Neural cell (in vitro differentiated cells): ENCODE data around the gene GRK4. TPM values are rescaled to one million over a fixed set of nuclear protein-coding genes. Genes with fewer than 3 reads are reported as not detected.

Experiments
- H2AFZ ChIP-seq: fragments of 200-600, 300-800 bp; sonication (generic), shearing (Covaris generic); 2 replicates; pipeline ENCODE4 v1.6.0; 2014; ENCODE audit warnings: low read depth, mild to moderate bottlenecking, antibody characterized with exemption, low read length, moderate library complexity
- H3F3A ChIP-seq: fragments of 200-600 bp; shearing (Covaris generic); 2 replicates; pipeline ENCODE4 v1.6.1; 2016; ENCODE audit warnings: mild to moderate bottlenecking, moderate library complexity, mixed read lengths, antibody characterized with exemption, low read length; ENCODE audit not compliant: insufficient read depth, poor library complexity, severe bottlenecking
- H3K27ac ChIP-seq: fragments of 200-600, 300-800 bp; sonication (generic), shearing (Covaris generic); 2 replicates; pipeline ENCODE4 v1.5.1; 2014; ENCODE audit warnings: mild to moderate bottlenecking, low read length, moderate library complexity
- H3K27me3 ChIP-seq: fragments of 300-800, 200-600 bp; sonication (generic), shearing (Covaris generic); 2 replicates; pipeline ENCODE4 v1.6.0; 2014; ENCODE audit warnings: mild to moderate bottlenecking, low read depth, low read length, moderate library complexity; ENCODE audit not compliant: insufficient read depth
- H3K36me3 ChIP-seq: fragments of 300-800, 200-600 bp; sonication (generic), shearing (Covaris generic); 2 replicates; pipeline ENCODE4 v1.5.1; 2014; ENCODE audit warnings: mild to moderate bottlenecking, antibody characterized with exemption, low read length, moderate library complexity; ENCODE audit not compliant: insufficient read depth
- H3K4me2 ChIP-seq: fragments of 300-800, 200-600 bp; sonication (generic), shearing (Covaris generic); 2 replicates; pipeline ENCODE4 v1.6.0; 2014; ENCODE audit warnings: mild to moderate bottlenecking, low read length
- H3K4me3 ChIP-seq: fragments of 300-800, 200-600 bp; sonication (generic), shearing (Covaris generic); 2 replicates; pipeline ENCODE4 v1.5.1; 2014; ENCODE audit warnings: mild to moderate bottlenecking, low read length, moderate library complexity
- H3K79me2 ChIP-seq: fragments of 200-600 bp; shearing (Covaris generic); replicated peaks from 2 replicates; pipeline ENCODE4 v1.6.0; 2014; ENCODE audit warnings: mild to moderate bottlenecking, low read length, moderate library complexity; ENCODE audit not compliant: insufficient read depth
- H3K9ac ChIP-seq: fragments of 300-800, 200-600 bp; sonication (generic), shearing (Covaris generic); 2 replicates; pipeline ENCODE4 v1.6.1; 2016; ENCODE audit warnings: mild to moderate bottlenecking, low read length, mixed read lengths
- H3K9me2 ChIP-seq: fragments of 200-600 bp; shearing (Covaris generic); 2 replicates; pipeline ENCODE4 v1.6.1; 2016; ENCODE audit warnings: mild to moderate bottlenecking, low read length, mixed read lengths; ENCODE audit not compliant: insufficient read depth
- H3K9me3 ChIP-seq: fragments of 200-600, 300-800 bp; sonication (generic), shearing (Covaris generic); 2 replicates; pipeline ENCODE4 v1.6.1; 2016; ENCODE audit warnings: mild to moderate bottlenecking, mixed run types, low read length, moderate library complexity, mixed read lengths
- H4K20me1 ChIP-seq: fragments of 200-600 bp; shearing (Covaris generic); 2 replicates; pipeline ENCODE4 v1.6.1; 2016; ENCODE audit warnings: mild to moderate bottlenecking, mixed run types; ENCODE audit not compliant: insufficient read depth
- EP300 ChIP-seq: fragments of 450-650 bp; conservative IDR thresholded peaks from 2 replicates; pipeline ENCODE4 v1.6.1; 2014; ENCODE audit warnings: antibody characterized with exemption, mild to moderate bottlenecking, moderate library complexity; ENCODE audit not compliant: poor library complexity, severe bottlenecking
- EZH2 ChIP-seq: fragments of 200-600, 300-800 bp; shearing (Covaris generic), sonication (generic); IDR thresholded peaks from 2 replicates; pipeline ENCODE4 v1.6.1; 2014; ENCODE audit warnings: antibody characterized with exemption, low read length, borderline replicate concordance, mild to moderate bottlenecking; ENCODE audit not compliant: insufficient read depth, poor library complexity, severe bottlenecking
- MXI1 ChIP-seq: fragments of 450-650 bp; conservative IDR thresholded peaks from 2 replicates; pipeline ENCODE4 v1.6.1; 2014; ENCODE audit warnings: antibody characterized with exemption, mild to moderate bottlenecking; ENCODE audit not compliant: poor library complexity, severe bottlenecking
- POLR2AphosphoS5 ChIP-seq: IDR thresholded peaks from 2 replicates; pipeline ENCODE4 v1.6.1; 2012
- RAD21 ChIP-seq: fragments of 450-650 bp; conservative IDR thresholded peaks from 2 replicates; pipeline ENCODE4 v1.6.1; 2014; ENCODE audit warnings: antibody characterized with exemption, mild to moderate bottlenecking, moderate library complexity
- SMC3 ChIP-seq: fragments of 450-650 bp; conservative IDR thresholded peaks from 2 replicates; pipeline ENCODE4 v1.6.1; 2014; ENCODE audit warnings: antibody characterized with exemption, mild to moderate bottlenecking, moderate library complexity; ENCODE audit not compliant: poor library complexity
- TAF1 ChIP-seq: IDR thresholded peaks from 2 replicates; pipeline ENCODE4 v1.6.1; 2012; ENCODE audit warnings: low read depth
- polyA plus RNA-seq: library from polyadenylated mRNA; depleted of rRNA; stranded (reverse); fragments of >200 nt; gene quantifications from 2 replicates; pipeline ENCODE4 v1.2.3, GENCODE V29; 2014
- TF ChIP-seq, protein P1 (sequence below): IDR thresholded peaks from 2 replicates; pipeline ENCODE4 v1.6.1; 2012; ENCODE audit warnings: borderline replicate concordance

GRK4 gene
- polyA plus RNA-seq, 1 donor from 2014 or later = 17.4 TPM

DNA sequence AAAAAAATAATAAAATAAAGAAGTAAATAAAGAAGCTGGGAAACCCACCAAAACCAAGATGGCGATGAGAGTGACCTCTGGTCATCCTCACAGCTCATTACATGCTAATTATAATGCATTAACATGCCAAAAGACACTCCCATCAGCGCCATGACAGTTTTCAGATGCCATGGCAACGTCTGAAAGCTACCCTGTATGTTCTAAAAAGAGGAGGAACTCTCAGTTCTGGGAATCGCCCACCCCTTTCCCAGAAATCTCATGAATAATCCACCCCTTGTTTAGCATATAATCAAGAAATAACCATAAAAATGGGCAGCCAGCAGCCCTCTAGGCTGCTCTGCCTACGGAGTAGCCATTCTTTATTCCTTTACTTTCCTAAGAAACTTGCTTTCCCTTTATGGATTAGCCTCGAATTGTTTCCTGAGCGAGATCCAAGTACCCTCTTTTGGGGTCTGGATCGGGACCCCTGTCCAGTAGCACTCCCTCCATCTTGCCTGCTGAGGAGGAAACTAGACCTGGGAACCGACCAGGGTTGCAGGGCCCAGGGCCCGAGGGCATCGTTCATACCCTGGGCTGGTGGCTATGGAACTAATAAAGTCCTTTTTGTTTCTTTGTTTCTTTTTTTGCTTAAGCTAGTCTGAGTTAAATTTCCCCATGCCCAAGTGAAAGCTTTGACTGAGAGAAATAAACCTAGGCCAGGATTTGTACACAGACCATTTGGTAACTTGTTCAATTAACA, 80.1 kb downstream of the GRK4 start:
- no peak overlapping the region for H3K9ac ChIP-seq
- H3K9me3 ChIP-seq = no peaks in the 10 kb centered on the region
- no peaks in the 10 kb centered on the region for H4K20me1 ChIP-seq
- no peak overlapping the region for H3K27ac ChIP-seq
- TF ChIP-seq RAD21 (no peak), MXI1 (no peak), EZH2 (no peak), EP300 (no peak)
- TF ChIP-seq, protein P1, sequence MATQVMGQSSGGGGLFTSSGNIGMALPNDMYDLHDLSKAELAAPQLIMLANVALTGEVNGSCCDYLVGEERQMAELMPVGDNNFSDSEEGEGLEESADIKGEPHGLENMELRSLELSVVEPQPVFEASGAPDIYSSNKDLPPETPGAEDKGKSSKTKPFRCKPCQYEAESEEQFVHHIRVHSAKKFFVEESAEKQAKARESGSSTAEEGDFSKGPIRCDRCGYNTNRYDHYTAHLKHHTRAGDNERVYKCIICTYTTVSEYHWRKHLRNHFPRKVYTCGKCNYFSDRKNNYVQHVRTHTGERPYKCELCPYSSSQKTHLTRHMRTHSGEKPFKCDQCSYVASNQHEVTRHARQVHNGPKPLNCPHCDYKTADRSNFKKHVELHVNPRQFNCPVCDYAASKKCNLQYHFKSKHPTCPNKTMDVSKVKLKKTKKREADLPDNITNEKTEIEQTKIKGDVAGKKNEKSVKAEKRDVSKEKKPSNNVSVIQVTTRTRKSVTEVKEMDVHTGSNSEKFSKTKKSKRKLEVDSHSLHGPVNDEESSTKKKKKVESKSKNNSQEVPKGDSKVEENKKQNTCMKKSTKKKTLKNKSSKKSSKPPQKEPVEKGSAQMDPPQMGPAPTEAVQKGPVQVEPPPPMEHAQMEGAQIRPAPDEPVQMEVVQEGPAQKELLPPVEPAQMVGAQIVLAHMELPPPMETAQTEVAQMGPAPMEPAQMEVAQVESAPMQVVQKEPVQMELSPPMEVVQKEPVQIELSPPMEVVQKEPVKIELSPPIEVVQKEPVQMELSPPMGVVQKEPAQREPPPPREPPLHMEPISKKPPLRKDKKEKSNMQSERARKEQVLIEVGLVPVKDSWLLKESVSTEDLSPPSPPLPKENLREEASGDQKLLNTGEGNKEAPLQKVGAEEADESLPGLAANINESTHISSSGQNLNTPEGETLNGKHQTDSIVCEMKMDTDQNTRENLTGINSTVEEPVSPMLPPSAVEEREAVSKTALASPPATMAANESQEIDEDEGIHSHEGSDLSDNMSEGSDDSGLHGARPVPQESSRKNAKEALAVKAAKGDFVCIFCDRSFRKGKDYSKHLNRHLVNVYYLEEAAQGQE = no peak
- H3K36me3 ChIP-seq = no peaks in the 10 kb centered on the region
- no peaks in the 10 kb centered on the region for H3K27me3 ChIP-seq
- no peaks in the 10 kb centered on the region for H3F3A ChIP-seq
- no peaks in the 10 kb centered on the region for H3K79me2 ChIP-seq
- no peak overlapping the region for H2AFZ ChIP-seq
- no peak overlapping the region for H3K4me2 ChIP-seq
- H3K4me3 ChIP-seq = no peak overlapping the region
- H3K9me2 ChIP-seq = no peaks in the 10 kb centered on the region

DNA sequence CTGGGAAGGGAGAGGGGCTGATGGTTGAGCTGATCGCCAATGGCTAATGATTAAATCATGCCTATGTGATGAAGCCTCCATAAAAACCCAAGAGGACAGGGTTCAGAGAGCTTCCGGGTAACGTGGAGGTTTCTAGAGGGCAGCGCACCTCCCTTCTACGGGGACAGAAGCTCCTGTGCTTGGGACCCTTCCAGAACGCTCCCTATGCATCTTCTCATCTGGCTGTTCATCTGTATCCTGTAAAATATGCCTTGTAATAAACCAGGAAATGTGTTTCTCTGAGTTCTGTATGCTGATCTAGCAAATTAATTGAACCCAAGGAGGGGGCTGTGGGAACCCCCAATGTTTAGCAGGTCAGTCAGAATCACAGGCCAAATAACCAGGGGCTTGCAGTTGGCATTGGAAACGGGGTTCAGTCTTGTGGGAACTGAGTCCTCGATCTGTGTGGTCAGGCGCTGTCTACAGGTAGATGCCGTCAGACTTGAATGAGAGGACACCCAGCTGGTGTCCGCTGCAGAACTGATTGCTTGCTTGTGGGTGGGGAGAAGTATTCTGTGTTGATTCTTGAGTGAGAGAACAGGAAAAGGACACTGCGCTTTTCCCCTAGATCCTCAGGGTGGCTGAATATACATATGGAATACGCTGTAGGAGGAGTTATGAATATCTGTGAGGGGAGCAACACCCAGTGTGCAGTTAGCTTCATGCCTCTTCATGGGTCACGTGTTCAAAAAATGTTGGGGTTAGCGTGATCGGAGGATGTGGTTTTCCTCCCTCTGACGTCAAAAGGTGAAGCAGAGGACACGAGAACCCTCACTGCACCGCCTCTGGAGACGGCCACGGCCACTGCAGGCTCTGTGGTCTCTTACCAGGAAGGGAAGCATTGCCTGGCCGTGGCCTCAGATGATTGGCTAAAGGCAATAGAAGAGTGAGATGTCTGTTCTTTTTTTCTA, 81.8 kb downstream of the GRK4 start:
- Histone ChIP-seq H3K79me2 (no peaks in the 10 kb centered on the region), H3K4me2 (no peak overlapping the region), H3K9ac (no peak overlapping the region), H3F3A (no peaks in the 10 kb centered on the region), H3K4me3 (no peak overlapping the region), H3K9me3 (no peaks in the 10 kb centered on the region), H2AFZ (no peak overlapping the region), H4K20me1 (no peaks in the 10 kb centered on the region), H3K9me2 (no peaks in the 10 kb centered on the region), H3K27me3 (no peaks in the 10 kb centered on the region), H3K36me3 (no peaks in the 10 kb centered on the region), H3K27ac (no peak overlapping the region)
- TF ChIP-seq POLR2AphosphoS5 (no peak), RAD21 (no peak), SMC3 (no peak), TAF1 (no peak), EZH2 (no peak), EP300 (no peak)
- TF ChIP-seq, protein P1 = no peak
